CD8-positive, alpha-beta memory T cell (primary cell): ENCODE measurements around the gene RHOXF2B. TPM values are rescaled to one million over a fixed set of nuclear protein-coding genes. Genes with fewer than 3 reads are reported as not detected.
"Not testable (repeated sequence)": the region's sequence is repeated elsewhere in the genome, so short reads cannot be mapped to it uniquely, and the experiment has no call there.

ENCODE experiments used
- CTCF ChIA-PET: fragments of 350-600 bp; sonication (Branson Sonifier 250); formaldehyde crosslinking; loops from one replicate; lab custom pipeline; 2021; ENCODE audit warnings: antibody characterized with exemption; lab: Charles Lee
- POLR2A ChIA-PET: fragments of 350-600 bp; sonication (Branson Sonifier 250); formaldehyde crosslinking; loops from one replicate; lab custom pipeline; 2021; ENCODE audit warnings: antibody characterized with exemption; lab: Charles Lee
- DNase-seq, 5 donors: peaks; one replicate each; pipeline versions ENCODE4 v3.0.0 to v3.0.0-alpha.2; 2020 to 2022; ENCODE audit warnings: mixed read lengths in 1 of 5
- H3K27ac ChIP-seq: one replicate; pipeline ENCODE4 v1.7.0; 2013; ENCODE audit warnings: low read depth, mild to moderate bottlenecking, low read length, moderate library complexity
- H3K27me3 ChIP-seq: 2 replicates; pipeline ENCODE4 v1.7.0; 2013; ENCODE audit warnings: low read length, mild to moderate bottlenecking; ENCODE audit not compliant: insufficient read depth, poor library complexity, severe bottlenecking
- H3K36me3 ChIP-seq: 2 replicates; pipeline ENCODE4 v1.7.0; 2013; ENCODE audit warnings: mild to moderate bottlenecking, low read length, moderate library complexity; ENCODE audit not compliant: insufficient read depth
- H3K4me1 ChIP-seq: 2 replicates; pipeline ENCODE4 v1.7.0; 2013; ENCODE audit warnings: mild to moderate bottlenecking, low read length, moderate library complexity; ENCODE audit not compliant: insufficient read depth
- H3K4me3 ChIP-seq: 2 replicates; pipeline ENCODE4 v1.7.0; 2013; ENCODE audit warnings: mild to moderate bottlenecking, low read length
- H3K9me3 ChIP-seq: 2 replicates; pipeline ENCODE4 v1.7.0; 2013; ENCODE audit warnings: mild to moderate bottlenecking, low read length
- H3K27ac Mint-ChIP-seq, 8 donors: one replicate each; pipeline ENCODE4 v1.8.0; 2020 to 2021; ENCODE audit warnings: mixed read lengths in 8 of 8, mild to moderate bottlenecking in 6 of 8, inconsistent platforms in 3 of 8, moderate library complexity in 3 of 8
- H3K27me3 Mint-ChIP-seq, 2 donors: one replicate each; pipeline ENCODE4 v1.8.0; 2020 to 2021; ENCODE audit warnings: mixed read lengths in 2 of 2, mild to moderate bottlenecking in 1 of 2, moderate library complexity in 1 of 2
- H3K36me3 Mint-ChIP-seq, 3 donors: one replicate each; pipeline ENCODE4 v1.8.0; 2020 to 2021; ENCODE audit warnings: mixed read lengths in 3 of 3, inconsistent platforms in 1 of 3, mild to moderate bottlenecking in 1 of 3
- H3K4me1 Mint-ChIP-seq, 3 donors: one replicate each; pipeline ENCODE4 v1.8.0; 2020 to 2021; ENCODE audit warnings: mixed read lengths in 3 of 3, inconsistent platforms in 1 of 3, mild to moderate bottlenecking in 1 of 3
- H3K4me3 Mint-ChIP-seq, 7 donors: one replicate each; pipeline ENCODE4 v1.8.0; 2020 to 2021; ENCODE audit warnings: mixed read lengths in 7 of 7, mild to moderate bottlenecking in 6 of 7, moderate library complexity in 4 of 7, inconsistent platforms in 2 of 7
- H3K9me3 Mint-ChIP-seq, 5 donors: one replicate each; pipeline ENCODE4 v1.8.0; 2020 to 2022; ENCODE audit warnings: mixed read lengths in 5 of 5, mild to moderate bottlenecking in 3 of 5, moderate library complexity in 2 of 5, inconsistent platforms in 1 of 5
- polyA plus RNA-seq: library from polyadenylated mRNA; unstranded; fragments of 300-500 nt; fragmentation: Illumina TruSeq; gene quantifications from one replicate; pipeline ENCODE4 v1.2.3, GENCODE V29; 2021
- total RNA-seq, 2 experiments: library from RNA; stranded (reverse); gene quantifications; one replicate each; pipeline ENCODE4 v1.2.3, GENCODE V29; 2021

RHOXF2B gene
- total and polyA plus RNA-seq, 3 experiments from 2014 or later: not detected

DNA sequence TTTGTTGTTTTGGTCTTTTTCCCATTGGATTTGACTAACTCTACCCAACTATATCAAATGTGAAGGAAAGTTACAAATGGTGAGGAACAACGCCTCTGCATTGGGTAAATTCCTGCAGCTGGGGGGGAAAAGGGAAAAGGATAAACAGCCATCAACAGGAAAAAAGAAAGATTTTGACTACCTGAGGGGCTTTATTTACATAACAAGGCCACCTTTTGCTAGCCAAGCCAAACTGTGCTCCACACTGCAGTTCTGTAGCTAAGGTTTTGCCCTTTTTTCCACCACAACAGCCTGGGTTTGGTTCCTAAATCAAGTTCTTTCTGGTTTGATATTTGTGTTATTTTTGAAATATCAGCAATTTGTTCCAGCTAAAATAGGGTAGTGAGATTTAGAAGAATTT, 40.8 kb downstream of the RHOXF2B start:
- POLR2A ChIA-PET: no interaction called here
- H3K4me3 Mint-ChIP-seq: no peak overlapping the region
- Histone ChIP-seq H3K4me3 (no peak overlapping the region), H3K27ac (no peak overlapping the region), H3K4me1 (no peaks in the 10 kb centered on the region), H3K27me3 (no peaks in the 10 kb centered on the region), H3K36me3 (no peaks in the 10 kb centered on the region), H3K9me3 (no peaks in the 10 kb centered on the region)
- DNase-seq: no peak
- no peaks in the 10 kb centered on the region for H3K36me3 Mint-ChIP-seq
- H3K4me1 Mint-ChIP-seq: no peaks in the 10 kb centered on the region
- H3K27me3 Mint-ChIP-seq: peaks cover 3 to 5% of the 10 kb centered on the region in 2 donors
- no peak overlapping the region for H3K27ac Mint-ChIP-seq
- CTCF ChIA-PET: no interaction called here
- no peaks in the 10 kb centered on the region for H3K9me3 Mint-ChIP-seq

DNA sequence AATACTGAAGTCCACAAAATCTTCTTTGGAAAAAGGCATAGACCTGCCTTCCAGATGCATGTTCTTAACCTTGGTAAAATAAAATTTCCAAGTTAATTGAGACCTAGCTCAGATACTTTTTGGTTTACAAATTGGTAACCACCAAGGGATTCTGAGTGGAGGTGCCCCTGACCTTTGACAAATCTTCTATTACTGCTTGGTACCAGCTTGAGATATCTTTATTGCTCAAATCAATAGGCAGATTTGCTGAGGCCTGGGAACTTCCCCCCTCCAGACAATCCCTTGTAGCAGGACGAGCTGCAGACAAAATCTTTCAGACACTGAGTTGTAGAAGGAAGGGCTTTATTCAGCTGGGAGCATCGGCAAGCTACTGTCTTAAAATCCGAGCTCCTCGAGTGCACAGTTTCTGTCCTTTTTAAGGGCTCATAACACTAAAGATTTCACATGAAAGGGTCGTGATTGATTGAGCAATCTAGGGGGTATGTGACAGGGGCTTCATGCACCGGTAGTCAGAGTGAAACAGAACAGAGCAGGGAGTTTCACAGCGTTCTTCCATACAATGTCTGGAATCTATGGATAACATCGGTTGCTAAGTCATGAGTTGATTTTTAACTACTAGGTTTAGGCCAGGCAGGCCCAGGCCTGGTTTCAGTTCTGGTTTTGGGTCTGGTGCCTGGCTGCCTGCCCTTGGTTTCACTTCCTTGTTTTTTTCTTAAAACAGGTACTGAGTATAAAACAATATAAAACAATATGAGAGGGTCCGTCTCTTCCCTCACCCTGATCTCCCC, 41.8 kb downstream of the RHOXF2B start:
- H3K27ac Mint-ChIP-seq, H3K36me3 ChIP-seq, POLR2A ChIA-PET, H3K4me3 Mint-ChIP-seq, H3K9me3 ChIP-seq, H3K27me3 ChIP-seq, DNase-seq, H3K27me3 Mint-ChIP-seq, H3K4me3 ChIP-seq, H3K36me3 Mint-ChIP-seq, H3K4me1 Mint-ChIP-seq, H3K9me3 Mint-ChIP-seq, H3K27ac ChIP-seq, H3K4me1 ChIP-seq: not testable (repeated sequence)
- CTCF ChIA-PET: interaction anchor here (1.0 kb wide), 1 partner anchor 21 kb away, joined by 3 read pairs; no protein-coding TSS in a partner anchor

DNA sequence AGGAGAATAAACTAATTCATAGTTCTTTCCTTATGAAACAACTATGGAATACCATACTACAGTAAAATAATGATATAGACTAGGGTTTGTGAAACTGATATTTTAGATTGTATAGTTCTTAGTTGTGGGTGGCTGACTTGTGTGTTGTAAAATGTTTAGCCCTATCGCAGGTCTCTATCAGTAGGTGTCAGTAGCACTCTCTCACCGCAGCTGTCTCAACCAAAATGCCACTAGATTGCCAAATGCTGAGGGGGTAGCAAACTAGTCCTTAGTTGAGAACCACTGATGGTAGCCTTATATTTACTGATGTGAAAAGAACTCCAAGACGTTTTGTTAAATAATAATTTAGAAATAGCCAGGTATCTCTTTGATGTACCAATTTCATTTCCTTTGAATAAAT, 48.1 kb downstream of the RHOXF2B start:
- Mint-ChIP-seq H3K4me3 (no peak overlapping the region), H3K27ac (no peak overlapping the region), H3K9me3 (no peaks in the 10 kb centered on the region), H3K4me1 (no peaks in the 10 kb centered on the region), H3K27me3 (peaks cover 6 to 10% of the 10 kb centered on the region in 2 donors), H3K36me3 (no peaks in the 10 kb centered on the region)
- no peak overlapping the region for H3K27ac ChIP-seq
- H3K36me3 ChIP-seq: no peaks in the 10 kb centered on the region
- ChIA-PET CTCF (no interaction called here), POLR2A (no interaction called here)
- DNase-seq: no peak
- no peaks in the 10 kb centered on the region for H3K9me3 ChIP-seq
- no peaks in the 10 kb centered on the region for H3K4me1 ChIP-seq
- H3K27me3 ChIP-seq: no peaks in the 10 kb centered on the region
- H3K4me3 ChIP-seq: no peak overlapping the region

DNA sequence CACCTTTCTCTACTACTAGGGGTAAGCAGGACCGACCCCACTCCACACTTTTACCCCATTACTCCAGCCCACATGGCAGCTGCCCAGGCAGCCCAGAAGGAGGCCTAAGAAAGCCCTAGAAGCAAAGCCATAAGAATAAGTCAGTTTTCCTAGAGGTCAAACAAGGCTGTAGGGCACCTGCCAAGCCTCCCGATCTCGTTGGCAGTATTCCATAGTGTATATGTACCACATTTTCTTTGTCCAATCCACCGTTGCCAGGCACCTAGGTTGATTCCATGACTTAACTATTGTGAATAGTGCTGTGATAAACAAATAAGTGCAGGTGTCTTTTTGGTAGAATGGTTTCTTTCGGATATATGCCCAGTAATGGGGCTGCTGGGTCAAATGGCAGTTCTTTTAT, 54.2 kb downstream of the RHOXF2B start:
- Histone ChIP-seq H3K27ac (no peak overlapping the region), H3K4me1 (no peaks in the 10 kb centered on the region), H3K36me3 (no peaks in the 10 kb centered on the region), H3K4me3 (no peak overlapping the region), H3K27me3 (no peaks in the 10 kb centered on the region), H3K9me3 (no peaks in the 10 kb centered on the region)
- no peak for DNase-seq
- H3K4me3 Mint-ChIP-seq: no peak overlapping the region
- no peaks in the 10 kb centered on the region for H3K9me3 Mint-ChIP-seq
- POLR2A ChIA-PET: no interaction called here
- CTCF ChIA-PET: no interaction called here
- H3K27me3 Mint-ChIP-seq: peaks cover 12 to 19% of the 10 kb centered on the region in 2 donors
- no peaks in the 10 kb centered on the region for H3K4me1 Mint-ChIP-seq
- H3K27ac Mint-ChIP-seq: no peak overlapping the region
- no peaks in the 10 kb centered on the region for H3K36me3 Mint-ChIP-seq

DNA sequence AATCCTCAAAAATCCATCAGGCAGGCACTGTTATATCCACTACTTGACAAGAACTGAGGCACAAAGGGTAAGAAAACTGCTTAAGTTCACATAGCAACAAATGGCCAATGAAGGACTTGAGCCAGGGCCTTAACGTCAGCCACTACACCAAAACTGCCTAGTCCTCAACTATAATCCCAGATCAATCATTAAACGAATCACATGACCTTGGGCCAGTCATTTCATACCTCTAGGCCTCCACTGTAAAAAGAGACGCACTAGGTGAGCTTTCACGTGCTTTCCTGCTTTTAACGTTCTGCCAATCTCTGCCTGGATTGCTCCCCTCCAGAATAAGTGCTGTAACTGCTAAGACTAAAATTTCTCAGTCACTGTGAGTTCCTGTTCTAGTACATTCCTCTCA, 54.7 kb downstream of the RHOXF2B start:
- Histone ChIP-seq H3K9me3 (no peaks in the 10 kb centered on the region), H3K4me1 (no peaks in the 10 kb centered on the region), H3K27ac (no peak overlapping the region), H3K4me3 (no peak overlapping the region), H3K27me3 (no peaks in the 10 kb centered on the region), H3K36me3 (no peaks in the 10 kb centered on the region)
- DNase-seq: no peak
- Mint-ChIP-seq H3K36me3 (no peaks in the 10 kb centered on the region), H3K27me3 (peaks cover 11 to 24% of the 10 kb centered on the region in 2 donors), H3K4me1 (no peaks in the 10 kb centered on the region), H3K4me3 (no peak overlapping the region), H3K9me3 (no peaks in the 10 kb centered on the region), H3K27ac (no peak overlapping the region)
- ChIA-PET CTCF (no interaction called here), POLR2A (no interaction called here)

Other genes starting within 250 kb of the RHOXF2B start
- 10 to 100 TPM; 19.9 to 22.7 TPM for gene UPF3B, start 224.7 kb downstream of the RHOXF2B start, total RNA-seq
- gene UPF3B, start 224.7 kb downstream of the RHOXF2B start, polyA plus RNA-seq: 10.9 TPM
- gene RNF113A, start 206.0 kb downstream of the RHOXF2B start, total RNA-seq: 10 to 100 TPM; 22.9 to 25.1 TPM
- 59.6 TPM for gene RNF113A, start 206.0 kb downstream of the RHOXF2B start, polyA plus RNA-seq
- gene NDUFA1, start 205.9 kb downstream of the RHOXF2B start, total RNA-seq: 10 to 100 TPM; 97.3 to 98.5 TPM
- gene NDUFA1, start 205.9 kb downstream of the RHOXF2B start, polyA plus RNA-seq: 314 TPM
- gene AKAP14, start 181.8 kb downstream of the RHOXF2B start, total RNA-seq: not detected
- not detected for gene AKAP14, start 181.8 kb downstream of the RHOXF2B start, polyA plus RNA-seq
- gene NKAP, start 133.9 kb downstream of the RHOXF2B start, total RNA-seq: 10 to 100 TPM; 11.3 to 11.7 TPM
- gene NKAP, start 133.9 kb downstream of the RHOXF2B start, polyA plus RNA-seq: 4.6 TPM
- not detected for gene RHOXF1, start 38.2 kb upstream of the RHOXF2B start, total RNA-seq
- gene RHOXF1, start 38.2 kb upstream of the RHOXF2B start, polyA plus RNA-seq: not detected
- not detected for gene RHOXF2, start 80.9 kb upstream of the RHOXF2B start, total RNA-seq
- not detected for gene RHOXF2, start 80.9 kb upstream of the RHOXF2B start, polyA plus RNA-seq
- gene ZBTB33, start 173.1 kb upstream of the RHOXF2B start, total RNA-seq: 10 to 100 TPM; 16.4 to 16.8 TPM
- gene ZBTB33, start 173.1 kb upstream of the RHOXF2B start, polyA plus RNA-seq: 12.5 TPM
- gene TMEM255A, start 233.8 kb upstream of the RHOXF2B start, total RNA-seq: under 1 TPM in 1 of 2 experiments, not detected in 1; 0.09 TPM
- 2.1 TPM for gene TMEM255A, start 233.8 kb upstream of the RHOXF2B start, polyA plus RNA-seq